H1 (cell line): ENCODE data around the gene CREB1.

ENCODE experiments used
- CTCF ChIP-seq, 3 experiments: IDR thresholded peaks; 1 replicate in 2 of 3; 2 replicates in 1 of 3; pipeline versions ENCODE4 v1.5.1 to v1.6.1; 2011; ENCODE audit warnings: low read length in 3 of 3, mild to moderate bottlenecking in 3 of 3, inconsistent platforms in 2 of 3, low read depth in 1 of 3, moderate library complexity in 1 of 3; ENCODE audit not compliant: insufficient read depth in 1 of 3; ENCODE audit errors: control extremely low read depth in 1 of 3
- EP300 ChIP-seq, 2 experiments: IDR thresholded peaks; 1 replicate in 1 of 2; 2 replicates in 1 of 2; pipeline ENCODE4 v1.6.1; 2011 to 2012; ENCODE audit warnings: low read depth in 2 of 2, low read length in 2 of 2, mild to moderate bottlenecking in 2 of 2, borderline replicate concordance in 1 of 2, inconsistent platforms in 1 of 2, moderate library complexity in 1 of 2
- GTF2F1 ChIP-seq: IDR thresholded peaks from 2 replicates; pipeline ENCODE4 v1.6.1; 2012; ENCODE audit warnings: low read depth, low read length, improper control_type of control experiment, borderline replicate concordance
- KDM1A ChIP-seq: fragments of 200-600, 300-600 bp; sonication (generic); IDR thresholded peaks from 2 replicates; pipeline ENCODE4 v1.7.1; 2016; ENCODE audit warnings: mild to moderate bottlenecking, low read length, borderline replicate concordance
- POLR2A ChIP-seq, 2 experiments: IDR thresholded peaks; 1 replicate in 1 of 2; 2 replicates in 1 of 2; pipeline ENCODE4 v1.6.1; 2011; ENCODE audit warnings: low read depth in 2 of 2, low read length in 2 of 2, mild to moderate bottlenecking in 2 of 2; ENCODE audit errors: control extremely low read depth in 1 of 2
- POLR2AphosphoS5 ChIP-seq: IDR thresholded peaks from 2 replicates; pipeline ENCODE4 v1.6.1; 2011; ENCODE audit warnings: low read depth, low read length
- RXRA ChIP-seq: IDR thresholded peaks from 2 replicates; pipeline ENCODE4 v1.6.1; 2011; ENCODE audit warnings: low read depth, mild to moderate bottlenecking, low read length, moderate library complexity; ENCODE audit not compliant: insufficient read depth
- TF ChIP-seq, protein P1 (sequence below): IDR thresholded peaks from 2 replicates; pipeline ENCODE4 v1.6.1; 2011; ENCODE audit warnings: low read depth, mild to moderate bottlenecking, low read length; ENCODE audit not compliant: insufficient read depth
- TF ChIP-seq, protein P2 (sequence below): IDR thresholded peaks from 2 replicates; pipeline ENCODE4 v1.6.1; 2011; ENCODE audit warnings: low read length, improper control_type of control experiment

GRCh38 chr2:207504513-207505170, 25.1 kb upstream of the CREB1 start:
- TF ChIP-seq POLR2A (IDR thresholded peaks at IDR 0.05; ENCODE audit: control extremely low read depth in 1 of 2, low read depth in 2 of 2, low read length in 2 of 2): no peak
- TF ChIP-seq, protein P1, sequence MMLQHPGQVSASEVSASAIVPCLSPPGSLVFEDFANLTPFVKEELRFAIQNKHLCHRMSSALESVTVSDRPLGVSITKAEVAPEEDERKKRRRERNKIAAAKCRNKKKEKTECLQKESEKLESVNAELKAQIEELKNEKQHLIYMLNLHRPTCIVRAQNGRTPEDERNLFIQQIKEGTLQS: no peak
- no peak for TF ChIP-seq CTCF (IDR thresholded peaks at IDR 0.05; ENCODE audit: control extremely low read depth in 1 of 3, insufficient read depth in 1 of 3, low read depth in 1 of 3, low read length in 3 of 3)
- no peak for TF ChIP-seq POLR2AphosphoS5
- TF ChIP-seq EP300 (IDR thresholded peaks at IDR 0.05; ENCODE audit: borderline replicate concordance in 1 of 2, low read depth in 2 of 2, low read length in 2 of 2): no peak
- TF ChIP-seq, protein P2, sequence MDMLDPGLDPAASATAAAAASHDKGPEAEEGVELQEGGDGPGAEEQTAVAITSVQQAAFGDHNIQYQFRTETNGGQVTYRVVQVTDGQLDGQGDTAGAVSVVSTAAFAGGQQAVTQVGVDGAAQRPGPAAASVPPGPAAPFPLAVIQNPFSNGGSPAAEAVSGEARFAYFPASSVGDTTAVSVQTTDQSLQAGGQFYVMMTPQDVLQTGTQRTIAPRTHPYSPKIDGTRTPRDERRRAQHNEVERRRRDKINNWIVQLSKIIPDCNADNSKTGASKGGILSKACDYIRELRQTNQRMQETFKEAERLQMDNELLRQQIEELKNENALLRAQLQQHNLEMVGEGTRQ: no peak
- TF ChIP-seq KDM1A: no peak
- TF ChIP-seq GTF2F1: no peak
- TF ChIP-seq RXRA: no peak
